ENCODE measurements around the gene APLN. TPM values are rescaled to one million over a fixed set of nuclear protein-coding genes. Genes with fewer than 3 reads are reported as not detected.

The APLN gene
- total and polyA plus RNA-seq, 9 of the 15 experiments (the other 6 are each of a cell fraction or from before 2014, with no cell fraction given): 0.04 to 0.06 TPM; not detected in 7

DNA sequence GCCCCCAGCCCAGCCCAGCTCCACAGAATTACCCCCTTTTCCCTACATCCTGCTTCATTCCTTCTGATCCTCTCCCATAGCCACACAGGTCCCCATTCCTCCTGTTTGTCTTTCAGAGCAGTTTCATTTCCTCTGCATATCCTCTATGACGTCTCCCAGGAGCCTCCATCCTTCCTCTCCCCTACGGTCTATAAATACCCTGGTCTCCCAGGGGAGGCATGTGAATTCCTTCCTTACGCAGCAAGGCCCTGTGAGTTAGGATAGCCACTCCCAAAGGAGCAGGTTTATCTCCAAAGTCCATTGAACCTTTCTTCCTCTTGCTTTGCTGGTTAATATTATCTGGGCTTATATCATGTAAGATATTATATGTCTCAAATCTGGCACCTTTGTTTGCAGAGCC, 8.4 kb upstream of the APLN start (continued):
- TF ChIP-seq ZNF518B (CRISPR knock-in tag; IDR thresholded peaks at IDR 0.05) (no peak), RBM39 (optimal IDR thresholded peaks at IDR 0.05; ENCODE audit: low read depth, low read length) (no peak), NFIC (IDR thresholded peaks at IDR 0.05) (no peak)

- Histone ChIP-seq H3K4me2 (ENCODE audit: insufficient read depth, low read length) (no peak overlapping the region), H3K9ac (ENCODE audit: insufficient read depth in 1 of 2, low read depth in 2 of 2, low read length in 2 of 2) (no peak overlapping the region), H3K27me3 (ENCODE audit: control insufficient read depth in 2 of 2, insufficient read depth in 2 of 2, low read length in 2 of 2) (peaks cover 3 to 7% of the 10 kb centered on the region in 2 experiments; a peak in 3 of 5 replicates), H3K36me3 (ENCODE audit: control insufficient read depth, insufficient read depth, low read length) (no peaks in the 10 kb centered on the region), H3K79me2 (ENCODE audit: control insufficient read depth, insufficient read depth, low read length) (no peaks in the 10 kb centered on the region), H3K4me1 (replicated peaks in 1 of 2; ENCODE audit: control insufficient read depth in 2 of 2, insufficient read depth in 2 of 2, low read length in 2 of 2) (no peaks in the 10 kb centered on the region), H3K27ac (ENCODE audit: extremely low read depth, low read depth, low read length) (no peak overlapping the region), H3K4me3 (no peak overlapping the region), H3K9me3 (replicated peaks; ENCODE audit: control insufficient read depth, insufficient read depth, low read depth, low read length) (no peaks in the 10 kb centered on the region), H2AFZ (ENCODE audit: low read depth, low read length) (no peak overlapping the region), H4K20me1 (replicated peaks; ENCODE audit: control insufficient read depth, insufficient read depth, low read length) (no peaks in the 10 kb centered on the region), H3K9me1 (ENCODE audit: control insufficient read depth, insufficient read depth, low read length) (no peaks in the 10 kb centered on the region)
- ATAC-seq (no peak), DNase-seq (ENCODE audit: extremely low read depth in 1 of 4, low spot score in 3 of 4) (no peak), FAIRE-seq (no peak)
- WGBS (ENCODE audit: insufficient coverage, low coverage, missing lambda C conversion rate): 0% methylated on average over 1 of the region's 1 CpG
- ChIA-PET CTCF (ENCODE audit: low intra/inter-chr PET ratio) (no interaction called here), POLR2A (no interaction called here)
- in situ Hi-C loops (cut with MboI): no loop called here
- intact Hi-C loops (cut with micrococcal nuclease): no loop called here
- BruUV-seq (replicated peaks): no TSS peak
- TF ChIP-seq GABPB2 (CRISPR knock-in tag; conservative IDR thresholded peaks at IDR 0.05) (no peak), KLF13 (tag; IDR thresholded peaks at IDR 0.05; ENCODE audit: borderline replicate concordance, low read depth) (no peak), ZNF133 (CRISPR knock-in tag; IDR thresholded peaks at IDR 0.05) (no peak), BRD4 (IDR thresholded peaks at IDR 0.05) (no peak), FOXA1 (IDR thresholded peaks at IDR 0.05; ENCODE audit: borderline replicate concordance) (no peak), ARHGAP35 (IDR thresholded peaks at IDR 0.05; ENCODE audit: partially characterized antibody) (no peak), TCF3 (CRISPR knock-in tag; IDR thresholded peaks at IDR 0.05) (no peak), PATZ1 (CRISPR knock-in tag; IDR thresholded peaks at IDR 0.05; ENCODE audit: borderline replicate concordance) (no peak), TCF7L2 (IDR thresholded peaks at IDR 0.05; ENCODE audit: low read depth, low read length) (no peak)
- TF ChIP-seq, protein P1, sequence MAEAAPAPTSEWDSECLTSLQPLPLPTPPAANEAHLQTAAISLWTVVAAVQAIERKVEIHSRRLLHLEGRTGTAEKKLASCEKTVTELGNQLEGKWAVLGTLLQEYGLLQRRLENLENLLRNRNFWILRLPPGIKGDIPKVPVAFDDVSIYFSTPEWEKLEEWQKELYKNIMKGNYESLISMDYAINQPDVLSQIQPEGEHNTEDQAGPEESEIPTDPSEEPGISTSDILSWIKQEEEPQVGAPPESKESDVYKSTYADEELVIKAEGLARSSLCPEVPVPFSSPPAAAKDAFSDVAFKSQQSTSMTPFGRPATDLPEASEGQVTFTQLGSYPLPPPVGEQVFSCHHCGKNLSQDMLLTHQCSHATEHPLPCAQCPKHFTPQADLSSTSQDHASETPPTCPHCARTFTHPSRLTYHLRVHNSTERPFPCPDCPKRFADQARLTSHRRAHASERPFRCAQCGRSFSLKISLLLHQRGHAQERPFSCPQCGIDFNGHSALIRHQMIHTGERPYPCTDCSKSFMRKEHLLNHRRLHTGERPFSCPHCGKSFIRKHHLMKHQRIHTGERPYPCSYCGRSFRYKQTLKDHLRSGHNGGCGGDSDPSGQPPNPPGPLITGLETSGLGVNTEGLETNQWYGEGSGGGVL (CRISPR knock-in tag; IDR thresholded peaks at IDR 0.05): no peak
- TF ChIP-seq, protein P2, sequence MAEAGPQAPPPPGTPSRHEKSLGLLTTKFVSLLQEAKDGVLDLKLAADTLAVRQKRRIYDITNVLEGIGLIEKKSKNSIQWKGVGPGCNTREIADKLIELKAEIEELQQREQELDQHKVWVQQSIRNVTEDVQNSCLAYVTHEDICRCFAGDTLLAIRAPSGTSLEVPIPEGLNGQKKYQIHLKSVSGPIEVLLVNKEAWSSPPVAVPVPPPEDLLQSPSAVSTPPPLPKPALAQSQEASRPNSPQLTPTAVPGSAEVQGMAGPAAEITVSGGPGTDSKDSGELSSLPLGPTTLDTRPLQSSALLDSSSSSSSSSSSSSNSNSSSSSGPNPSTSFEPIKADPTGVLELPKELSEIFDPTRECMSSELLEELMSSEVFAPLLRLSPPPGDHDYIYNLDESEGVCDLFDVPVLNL (CRISPR knock-in tag; IDR thresholded peaks at IDR 0.05; ENCODE audit: low read depth): no peak
Measured at GRCh38 chrX:129661369-129661768, 6.6 kb upstream of the APLN start.
